ENCODE results near the gene CCDC90B.

The CCDC90B gene

GRCh38 chr11:83235825-83236224 is 50.3 kb downstream of the CCDC90B start:
- no peak for DNase-seq (ENCODE audit: low read depth)

GRCh38 chr11:83223457-83223856 is 62.7 kb downstream of the CCDC90B start:
- no peak for DNase-seq (ENCODE audit: low read depth)

GRCh38 chr11:83222499-83222898 is 63.7 kb downstream of the CCDC90B start:
- peak; percentile 25 for DNase-seq (ENCODE audit: low read depth)

GRCh38 chr11:83221694-83222093 is 64.5 kb downstream of the CCDC90B start:
- no peak for DNase-seq (ENCODE audit: low read depth)

- DNase-seq (ENCODE audit: low read depth), result no peak
These were observed 65.9 kb downstream of the CCDC90B start for GRCh38 chr11:83220260-83220659.

GRCh38 chr11:83219095-83219494 is 67.1 kb downstream of the CCDC90B start:
- DNase-seq (ENCODE audit: low read depth), result peak; percentile 15

All from ELR (cell line).